ENCODE data around the gene PCBP3.

PCBP3 gene

GRCh38 chr21:45632160-45632559, 11.4 kb upstream of the PCBP3 start:
- H3K4me3 ChIP-seq (ENCODE audit: low read length) = no peak overlapping the region
- DNase-seq (ENCODE audit: low read depth) = no peak
- TF ChIP-seq, protein P1, sequence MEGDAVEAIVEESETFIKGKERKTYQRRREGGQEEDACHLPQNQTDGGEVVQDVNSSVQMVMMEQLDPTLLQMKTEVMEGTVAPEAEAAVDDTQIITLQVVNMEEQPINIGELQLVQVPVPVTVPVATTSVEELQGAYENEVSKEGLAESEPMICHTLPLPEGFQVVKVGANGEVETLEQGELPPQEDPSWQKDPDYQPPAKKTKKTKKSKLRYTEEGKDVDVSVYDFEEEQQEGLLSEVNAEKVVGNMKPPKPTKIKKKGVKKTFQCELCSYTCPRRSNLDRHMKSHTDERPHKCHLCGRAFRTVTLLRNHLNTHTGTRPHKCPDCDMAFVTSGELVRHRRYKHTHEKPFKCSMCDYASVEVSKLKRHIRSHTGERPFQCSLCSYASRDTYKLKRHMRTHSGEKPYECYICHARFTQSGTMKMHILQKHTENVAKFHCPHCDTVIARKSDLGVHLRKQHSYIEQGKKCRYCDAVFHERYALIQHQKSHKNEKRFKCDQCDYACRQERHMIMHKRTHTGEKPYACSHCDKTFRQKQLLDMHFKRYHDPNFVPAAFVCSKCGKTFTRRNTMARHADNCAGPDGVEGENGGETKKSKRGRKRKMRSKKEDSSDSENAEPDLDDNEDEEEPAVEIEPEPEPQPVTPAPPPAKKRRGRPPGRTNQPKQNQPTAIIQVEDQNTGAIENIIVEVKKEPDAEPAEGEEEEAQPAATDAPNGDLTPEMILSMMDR (conservative IDR thresholded peaks at IDR 0.05; ENCODE audit: low read depth, low read length) = no peak

- no peak for DNase-seq (ENCODE audit: low read depth)
- H3K4me3 ChIP-seq (ENCODE audit: low read length) = no peak overlapping the region
- TF ChIP-seq, protein P1 (conservative IDR thresholded peaks at IDR 0.05; ENCODE audit: low read depth, low read length) = no peak
These were observed 10.8 kb upstream of the PCBP3 start for GRCh38 chr21:45632637-45633251.

DNA sequence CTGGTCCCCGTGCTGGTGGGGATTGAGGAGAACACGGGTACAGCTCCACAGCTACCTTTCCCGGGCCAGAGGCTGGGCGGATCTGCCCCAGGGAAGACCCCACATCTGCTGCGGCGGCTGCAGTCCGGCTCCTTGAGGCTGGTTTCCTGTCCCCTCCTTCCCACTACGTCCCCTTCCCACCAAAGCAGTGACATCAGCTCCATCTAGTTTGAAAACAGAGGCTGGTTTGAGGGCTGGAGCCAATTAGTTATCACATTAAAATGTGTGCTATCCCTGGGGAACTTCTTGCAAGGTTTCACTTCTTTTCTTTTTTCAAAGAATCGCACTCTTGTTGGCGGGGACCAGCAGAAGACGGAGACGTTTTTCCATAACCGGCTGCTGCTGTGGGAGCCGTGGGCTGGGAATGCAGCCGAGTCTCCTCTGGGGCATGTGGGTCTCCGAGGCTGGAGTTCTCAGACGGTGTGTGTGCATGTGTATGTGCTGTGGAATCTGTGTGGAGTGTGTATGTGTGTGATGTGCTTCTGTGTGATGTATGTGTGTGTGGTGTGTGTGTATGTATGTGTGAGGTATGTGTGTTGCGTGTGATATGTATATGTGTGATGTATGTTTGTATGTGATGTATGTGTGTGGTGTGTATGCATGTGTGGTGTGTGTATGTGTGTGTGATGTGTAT, 8.9 kb upstream of the PCBP3 start:
- H3K4me3 ChIP-seq (ENCODE audit: low read length) = no peak overlapping the region
- no peak for DNase-seq (ENCODE audit: low read depth)
- TF ChIP-seq, protein P1 (conservative IDR thresholded peaks at IDR 0.05; ENCODE audit: low read depth, low read length) = no peak

GRCh38 chr21:45635271-45636151, 8.0 kb upstream of the PCBP3 start:
- DNase-seq (ENCODE audit: low read depth) = no peak
- TF ChIP-seq, protein P1 (conservative IDR thresholded peaks at IDR 0.05; ENCODE audit: low read depth, low read length) = no peak
- no peak overlapping the region for H3K4me3 ChIP-seq (ENCODE audit: low read length)

GRCh38 chr21:45636459-45636858, 7.1 kb upstream of the PCBP3 start:
- no peak overlapping the region for H3K4me3 ChIP-seq (ENCODE audit: low read length)
- no peak for DNase-seq (ENCODE audit: low read depth)
- TF ChIP-seq, protein P1 (conservative IDR thresholded peaks at IDR 0.05; ENCODE audit: low read depth, low read length) = no peak

DNA sequence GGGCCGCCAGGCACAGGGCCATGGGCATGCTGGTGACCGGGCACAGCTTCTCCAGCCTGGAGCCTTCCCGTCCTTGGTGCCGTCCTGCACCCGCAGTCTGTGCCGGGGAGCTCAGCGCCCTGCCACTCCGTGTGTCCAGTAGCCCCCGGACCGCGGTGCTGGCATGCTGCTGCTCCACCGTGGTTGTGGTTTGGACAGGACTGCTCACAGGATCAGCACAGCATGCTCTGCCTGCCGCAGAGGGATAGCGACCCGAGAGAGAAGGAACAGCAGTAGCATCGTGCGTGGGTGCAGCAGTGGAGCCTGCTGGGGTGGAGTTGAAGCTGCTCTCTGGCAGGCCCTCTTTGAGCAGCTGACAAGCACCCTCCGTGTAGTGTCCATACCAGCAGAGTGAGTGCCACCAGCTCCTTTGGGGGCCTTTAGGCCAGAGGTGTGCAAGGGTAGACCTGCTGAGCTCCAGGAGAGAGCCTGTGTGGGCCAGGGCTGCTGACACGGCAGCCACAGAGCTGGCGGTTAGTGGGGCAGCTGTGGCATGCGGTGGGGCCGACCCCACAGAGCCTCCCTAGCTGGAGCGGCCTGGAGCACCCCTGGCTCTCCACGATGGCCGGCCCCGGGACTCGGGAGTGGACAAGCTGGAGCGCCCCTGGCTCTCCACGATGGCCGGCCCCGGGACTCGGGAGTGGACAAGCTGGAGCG, 6.4 kb upstream of the PCBP3 start:
- H3K4me3 ChIP-seq (ENCODE audit: low read length) = no peak overlapping the region
- no peak for DNase-seq (ENCODE audit: low read depth)
- TF ChIP-seq, protein P1 (conservative IDR thresholded peaks at IDR 0.05; ENCODE audit: low read depth, low read length) = no peak

Measured in retinal pigment epithelial cell (primary cell).